SK-N-SH treated with all-trans-retinoic acid at 6 μM for 48 hours (cell line): ENCODE measurements around the gene EBP.

ENCODE experiments used
- ATAC-seq: fragments of 200-7000 bp; cut with Tn5 transposase; 3 replicates; pipeline ENCODE4 v1.9.1; 2020; ENCODE audit warnings: mild to moderate bottlenecking, moderate library complexity
- ARNTL ChIP-seq: fragments of 450-650 bp; formaldehyde crosslinking; IDR thresholded peaks from 2 replicates; pipeline ENCODE4 v1.5.0; 2020; ENCODE audit warnings: low read depth, mild to moderate bottlenecking, moderate library complexity, borderline replicate concordance
- CREB5 ChIP-seq: fragments of 250-450 bp; sonication (Bioruptor Pico); IDR thresholded peaks from 2 replicates; pipeline ENCODE4 v1.5.1; 2020; ENCODE audit warnings: low read depth, mild to moderate bottlenecking, moderate library complexity
- CSDC2 ChIP-seq: fragments of 250-450 bp; sonication (Bioruptor Pico); IDR thresholded peaks from 2 replicates; pipeline ENCODE4 v1.5.0; 2020; ENCODE audit warnings: mild to moderate bottlenecking, moderate library complexity
- CSRNP3 ChIP-seq: fragments of 250-450 bp; sonication (Bioruptor Pico); IDR thresholded peaks from 2 replicates; pipeline ENCODE4 v1.5.1; 2021; ENCODE audit warnings: mild to moderate bottlenecking, moderate library complexity
- ESRRG ChIP-seq: fragments of 250-450 bp; sonication (Bioruptor Pico); IDR thresholded peaks from 2 replicates; pipeline ENCODE4 v1.6.1; 2021; ENCODE audit warnings: mild to moderate bottlenecking
- GLIS3 ChIP-seq: fragments of 250-450 bp; sonication (Bioruptor Pico); IDR thresholded peaks from 2 replicates; pipeline ENCODE4 v1.5.0; 2020; ENCODE audit warnings: mild to moderate bottlenecking, moderate library complexity
- ISL1 ChIP-seq: fragments of 250-450 bp; sonication (Bioruptor Pico); IDR thresholded peaks from 2 replicates; pipeline ENCODE4 v2.1.2; 2022; ENCODE audit warnings: mild to moderate bottlenecking, moderate library complexity
- OSR1 ChIP-seq: fragments of 250-450 bp; sonication (Bioruptor Pico); IDR thresholded peaks from 2 replicates; pipeline ENCODE4 v1.8.0; 2022; ENCODE audit warnings: moderate library complexity, mild to moderate bottlenecking, inconsistent platforms
- PATZ1 ChIP-seq: fragments of 250-450 bp; sonication (Bioruptor Pico); IDR thresholded peaks from 2 replicates; pipeline ENCODE4 v1.8.0; 2020; ENCODE audit warnings: mild to moderate bottlenecking, moderate library complexity, borderline replicate concordance
- PPARA ChIP-seq: fragments of 250-450 bp; sonication (Bioruptor Pico); IDR thresholded peaks from 2 replicates; pipeline ENCODE4 v1.5.0; 2020; ENCODE audit warnings: mild to moderate bottlenecking, borderline replicate concordance
- RARB ChIP-seq: fragments of 250-450 bp; sonication (Bioruptor Pico); IDR thresholded peaks from 2 replicates; pipeline ENCODE4 v1.8.0; 2021; ENCODE audit warnings: mild to moderate bottlenecking, moderate library complexity
- SNAI2 ChIP-seq: fragments of 250-450 bp; sonication (Bioruptor Pico); IDR thresholded peaks from 2 replicates; pipeline ENCODE4 v1.5.0; 2020; ENCODE audit warnings: mild to moderate bottlenecking, moderate library complexity
- TCF4 ChIP-seq: fragments of 250-450 bp; sonication (Bioruptor Pico); IDR thresholded peaks from 2 replicates; pipeline ENCODE4 v1.8.0; 2021; ENCODE audit warnings: mild to moderate bottlenecking, moderate library complexity, borderline replicate concordance
- TOX ChIP-seq: fragments of 250-450 bp; sonication (Bioruptor Pico); IDR thresholded peaks from 2 replicates; pipeline ENCODE4 v1.8.0; 2021; ENCODE audit warnings: mild to moderate bottlenecking, moderate library complexity, borderline replicate concordance
- TSHZ2 ChIP-seq: fragments of 250-450 bp; sonication (Bioruptor Pico); IDR thresholded peaks from 2 replicates; pipeline ENCODE4 v1.5.0; 2020; ENCODE audit warnings: mild to moderate bottlenecking, moderate library complexity
- ZC3H10 ChIP-seq: fragments of 250-450 bp; sonication (Bioruptor Pico); IDR thresholded peaks from 2 replicates; pipeline ENCODE4 v1.5.1; 2021; ENCODE audit warnings: mild to moderate bottlenecking, moderate library complexity
- ZFP3 ChIP-seq: fragments of 250-450 bp; sonication (Bioruptor Pico); IDR thresholded peaks from 2 replicates; pipeline ENCODE4 v1.5.0; 2020; ENCODE audit warnings: mild to moderate bottlenecking, moderate library complexity
- ZFP30 ChIP-seq: fragments of 450-650 bp; formaldehyde crosslinking; IDR thresholded peaks from 2 replicates; pipeline ENCODE4 v1.5.0; 2022; ENCODE audit warnings: mild to moderate bottlenecking, moderate library complexity
- ZNF565 ChIP-seq: fragments of 450-650 bp; formaldehyde crosslinking; conservative IDR thresholded peaks from 2 replicates; pipeline ENCODE4 v1.5.0; 2020; ENCODE audit warnings: low read depth, mild to moderate bottlenecking, moderate library complexity
- ZNF70 ChIP-seq: fragments of 450-650 bp; formaldehyde crosslinking; IDR thresholded peaks from 2 replicates; pipeline ENCODE4 v1.5.0; 2020; ENCODE audit warnings: mild to moderate bottlenecking, moderate library complexity
- ZNF8 ChIP-seq: fragments of 450-650 bp; formaldehyde crosslinking; IDR thresholded peaks from 2 replicates; pipeline ENCODE4 v1.5.0; 2020; ENCODE audit warnings: mild to moderate bottlenecking, moderate library complexity

EBP gene

GRCh38 chrX:48496660-48497059 lies 24.9 kb upstream of the EBP start:
- TF ChIP-seq ESRRG (CRISPR knock-in tag) (no peak), CSRNP3 (CRISPR knock-in tag) (no peak), RARB (CRISPR knock-in tag) (no peak), PPARA (CRISPR knock-in tag) (no peak), TOX (no peak), ZNF70 (no peak), SNAI2 (CRISPR knock-in tag) (no peak), ISL1 (CRISPR knock-in tag) (no peak), OSR1 (CRISPR knock-in tag) (no peak), TCF4 (no peak), CREB5 (CRISPR knock-in tag) (no peak), ZNF8 (CRISPR knock-in tag) (no peak), ZNF565 (no peak)
- ATAC-seq: no peak

- no peak for TF ChIP-seq TSHZ2
- no peak for TF ChIP-seq GLIS3 (CRISPR knock-in tag)
- ATAC-seq: peak; percentile 36
Observed at GRCh38 chrX:48497871-48498270, 23.7 kb upstream of the EBP start.

- peak; percentile 85 for ATAC-seq
- TF ChIP-seq ESRRG (CRISPR knock-in tag) (no peak), TSHZ2 (no peak), ZC3H10 (CRISPR knock-in tag) (no peak), ISL1 (CRISPR knock-in tag) (no peak), CSDC2 (CRISPR knock-in tag) (no peak), CSRNP3 (CRISPR knock-in tag) (no peak)
- TF ChIP-seq, all 23 proteins: peak for 0
Observed at GRCh38 chrX:48498374-48498809, 23.2 kb upstream of the EBP start.

GRCh38 chrX:48504261-48504660 lies 17.3 kb upstream of the EBP start:
- no peak for ATAC-seq
- no peak for TF ChIP-seq ZNF70
- TF ChIP-seq ZC3H10 (CRISPR knock-in tag): no peak
- TF ChIP-seq ISL1 (CRISPR knock-in tag): no peak

GRCh38 chrX:48505481-48505880 lies 16.1 kb upstream of the EBP start:
- no peak for ATAC-seq
- no peak for TF ChIP-seq SNAI2 (CRISPR knock-in tag)
- TF ChIP-seq ESRRG (CRISPR knock-in tag): no peak
- TF ChIP-seq ARNTL (CRISPR knock-in tag): no peak
- no peak for TF ChIP-seq RARB (CRISPR knock-in tag)
- TF ChIP-seq ZNF70: no peak
- TF ChIP-seq ZFP3 (CRISPR knock-in tag): no peak
- TF ChIP-seq ZFP30 (CRISPR knock-in tag): no peak
- TF ChIP-seq TCF4: no peak
- TF ChIP-seq PATZ1: no peak
- no peak for TF ChIP-seq TOX
- TF ChIP-seq OSR1 (CRISPR knock-in tag): no peak
- no peak for TF ChIP-seq PPARA (CRISPR knock-in tag)
- TF ChIP-seq ZNF565: no peak
- no peak for TF ChIP-seq GLIS3 (CRISPR knock-in tag)
- no peak for TF ChIP-seq ZNF8 (CRISPR knock-in tag)
- TF ChIP-seq CREB5 (CRISPR knock-in tag): no peak
